ENCODE measurements around the gene SSH2. TPM values are rescaled to one million over a fixed set of nuclear protein-coding genes. Genes with fewer than 3 reads are reported as not detected.

Gene SSH2
- total RNA-seq, 2 experiments from 2014 or later: 37.5 to 43.5 TPM

- Mint-ChIP-seq H3K9me3 (no peaks in the 10 kb centered on the region), H3K4me1 (ENCODE audit: low read depth) (peaks cover 51% of the 10 kb centered on the region), H3K27ac (peak overlapping the region; percentile 87), H3K27me3 (no peaks in the 10 kb centered on the region), H3K36me3 (ENCODE audit: low read depth) (no peaks in the 10 kb centered on the region), H3K4me3 (peak overlapping the region; percentile 84)
- intact Hi-C loops (cut with micrococcal nuclease): no loop called here
- ATAC-seq (peak; percentile 44), DNase-seq (peak; percentile 85)
- CTCF ChIA-PET: interaction anchor here (0.8 to 5.1 kb wide), 19 partner anchors 8 to 339 kb away, joined by 3 to 124 read pairs (median 4); partner anchors contain the start of genes ABHD15, SSH2 and TP53I13
- POLR2A ChIA-PET: interaction anchor here (0.6 to 3.0 kb wide), 10 partner anchors 11 to 339 kb away, joined by 3 to 32 read pairs (median 4); partner anchors contain the start of gene ABHD15
- TF ChIP-seq CTCF (IDR thresholded peaks at IDR 0.05): peak; percentile 94
These were observed 338.1 kb downstream of the SSH2 start for GRCh38 chr17:29591737-29592608.

DNA sequence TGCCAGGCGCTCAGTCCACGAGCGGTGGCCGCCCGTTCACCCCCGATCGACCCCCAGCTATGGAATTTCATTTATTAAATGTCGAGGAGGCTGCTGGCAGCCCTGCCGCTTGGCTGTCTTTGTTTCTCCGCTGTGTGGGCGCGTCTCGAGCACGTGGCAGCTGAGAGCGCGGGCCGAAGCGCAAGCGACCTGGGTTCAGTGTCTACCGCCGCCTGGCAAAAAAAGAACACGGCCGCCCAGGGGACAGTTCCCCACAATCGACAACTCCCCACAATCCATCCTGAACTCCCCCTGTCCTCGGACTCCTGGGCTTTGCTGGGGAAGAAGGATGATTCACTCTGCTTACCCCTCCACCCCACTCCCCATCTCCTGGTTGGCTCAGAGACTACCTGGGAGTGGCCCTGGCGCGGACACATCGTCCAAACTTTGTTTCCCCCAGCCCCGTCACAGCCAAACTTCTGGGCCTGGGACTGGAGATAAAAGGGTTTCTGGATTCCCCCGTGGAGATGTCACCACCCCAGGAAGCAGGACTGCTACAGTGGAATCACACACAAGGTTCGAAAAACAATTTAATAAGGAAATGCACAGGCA is 338.8 kb downstream of the SSH2 start:
- ATAC-seq: peak; percentile 6
- CTCF ChIA-PET: interaction anchor here (0.7 to 5.1 kb wide), 13 partner anchors 12 to 372 kb away, joined by 3 to 124 read pairs (median 4); partner anchors contain the start of genes ABHD15 and TP53I13
- H3K36me3 Mint-ChIP-seq (ENCODE audit: low read depth): no peaks in the 10 kb centered on the region
- H3K27ac Mint-ChIP-seq: peak overlapping the region; percentile 87
- no peaks in the 10 kb centered on the region for H3K9me3 Mint-ChIP-seq
- no peaks in the 10 kb centered on the region for H3K27me3 Mint-ChIP-seq
- POLR2A ChIA-PET: interaction anchor here (0.6 to 3.0 kb wide), 10 partner anchors 10 to 340 kb away, joined by 3 to 32 read pairs (median 4); partner anchors contain the start of gene ABHD15
- H3K4me3 Mint-ChIP-seq: peak overlapping the region; percentile 84
- DNase-seq: peak; percentile 78
- no peak for TF ChIP-seq CTCF (IDR thresholded peaks at IDR 0.05)
- intact Hi-C loops (cut with micrococcal nuclease): no loop called here
- peaks cover 58% of the 10 kb centered on the region for H3K4me1 Mint-ChIP-seq (ENCODE audit: low read depth)

DNA sequence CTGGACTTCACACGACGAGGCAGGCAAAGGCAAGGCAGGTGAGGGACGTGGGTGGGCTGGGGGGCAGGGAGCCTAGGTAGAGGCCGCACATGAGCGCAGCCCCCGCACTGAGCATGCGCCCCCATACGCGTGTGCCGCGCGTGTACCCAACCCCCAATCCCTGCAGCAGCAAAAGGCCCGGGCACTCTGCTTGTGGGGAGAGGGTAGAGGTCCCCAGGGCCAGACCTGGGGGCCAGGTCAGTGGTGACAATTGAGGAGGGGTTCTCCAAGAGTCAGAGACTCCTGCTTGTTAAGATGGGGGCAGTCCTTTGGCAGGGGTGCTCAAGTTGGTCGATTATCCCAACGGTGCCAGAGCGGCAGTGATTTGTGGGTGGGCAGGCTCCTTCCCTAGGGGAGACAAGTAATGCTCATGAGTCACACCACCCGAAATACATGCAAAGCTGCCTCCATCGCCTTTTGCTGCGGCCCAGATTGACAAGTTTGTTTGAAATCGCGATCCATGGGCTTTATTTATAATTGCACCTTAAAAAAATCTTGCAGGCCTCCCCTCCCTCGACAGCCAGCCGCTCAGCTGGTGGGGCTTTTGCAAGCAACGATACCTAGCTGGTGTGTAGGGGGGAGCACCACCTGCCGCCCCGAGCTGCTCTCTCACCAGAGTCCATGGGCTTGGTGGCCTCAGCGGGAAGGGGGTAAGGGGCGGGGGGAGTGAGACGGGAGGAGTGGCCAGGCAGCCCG is 339.4 kb downstream of the SSH2 start:
- ATAC-seq (no peak), DNase-seq (peak; percentile 59)
- ChIA-PET CTCF (interaction anchor here (0.7 to 5.1 kb wide), 9 partner anchors 11 to 371 kb away, joined by 3 to 124 read pairs (median 8); partner anchors contain the start of genes ABHD15 and TP53I13), POLR2A (interaction anchor here (1.0 to 3.0 kb wide), 6 partner anchors 9 to 170 kb away, joined by 3 to 32 read pairs (median 6); partner anchors contain the start of gene ABHD15)
- Mint-ChIP-seq H3K4me1 (ENCODE audit: low read depth) (peaks cover 64% of the 10 kb centered on the region), H3K27me3 (no peaks in the 10 kb centered on the region), H3K27ac (peak overlapping the region; percentile 93), H3K9me3 (no peaks in the 10 kb centered on the region), H3K4me3 (peak overlapping the region; percentile 84), H3K36me3 (ENCODE audit: low read depth) (no peaks in the 10 kb centered on the region)
- no peak for TF ChIP-seq CTCF (IDR thresholded peaks at IDR 0.05)
- intact Hi-C loops (cut with micrococcal nuclease): no loop called here

DNA sequence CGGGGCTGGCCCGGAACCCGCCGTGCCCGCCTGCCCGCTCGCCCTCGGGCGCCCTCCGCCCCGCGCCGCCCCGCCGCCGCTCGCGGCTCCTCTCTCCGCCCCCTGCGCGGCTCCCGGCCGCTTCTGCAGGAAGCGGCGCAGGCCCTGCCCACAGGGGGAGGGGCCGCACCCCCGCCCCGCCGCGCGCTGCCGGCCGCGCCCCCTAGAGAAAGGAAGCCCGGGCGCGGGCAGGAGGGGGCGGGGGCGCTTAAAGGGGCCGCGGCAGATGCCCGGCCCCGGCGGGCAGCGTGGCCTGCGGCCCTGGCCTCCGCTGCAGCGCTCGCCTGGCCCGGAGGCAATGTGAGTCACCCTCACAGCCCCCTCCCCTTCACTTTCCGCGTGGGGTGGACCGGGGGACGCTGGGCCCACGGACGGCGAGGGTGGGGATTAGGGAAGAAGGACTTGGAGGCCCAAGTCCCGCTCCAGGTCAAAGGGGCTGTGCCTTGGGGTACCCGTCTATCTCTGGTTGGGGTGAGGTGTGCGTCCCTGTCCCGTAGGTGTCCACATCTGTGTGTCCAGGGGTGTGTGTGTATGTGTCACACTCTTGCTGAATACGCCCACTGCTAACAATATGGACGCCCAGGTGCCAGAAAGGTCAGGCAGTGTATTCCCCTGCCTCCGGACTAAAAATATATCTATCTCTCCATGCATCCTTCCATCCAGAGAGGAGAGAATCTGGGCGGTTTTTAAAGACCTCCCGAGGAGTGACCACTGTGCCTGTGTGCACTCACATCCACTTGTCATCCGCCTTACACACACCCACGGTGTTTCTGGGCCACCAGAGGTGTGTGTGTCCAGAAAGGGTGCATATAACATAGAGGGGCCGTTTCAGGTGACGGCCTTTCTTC is 340.3 kb downstream of the SSH2 start, which contains the start of gene GIT1:
TSS of gene GIT1 (minus strand) at position 125 of the 887 bp plus-strand sequence. CDS start 270 bp downstream, outside the sequence.
- no peak for TF ChIP-seq CTCF (IDR thresholded peaks at IDR 0.05)
- peak within 1 kb of the TSS; percentile 93 for H3K27ac Mint-ChIP-seq
- CTCF ChIA-PET: interaction anchor here (5.0 to 14.9 kb wide), 4 partner anchors 11 to 27 kb away, joined by 83 to 172 read pairs (median 113); partner anchors contain the start of genes ABHD15 and TP53I13
- POLR2A ChIA-PET: interaction anchor here (1.0 to 3.3 kb wide), 6 partner anchors 20 to 28 kb away, joined by 3 to 32 read pairs (median 8); partner anchors contain the start of genes ABHD15 and TP53I13
- DNase-seq: peak; percentile 86
- peaks cover 67% of the 10 kb centered on the region for H3K4me1 Mint-ChIP-seq (ENCODE audit: low read depth)
- no peaks in the 10 kb centered on the region for H3K9me3 Mint-ChIP-seq
- peak within 1 kb of the TSS; percentile 87 for H3K4me3 Mint-ChIP-seq
- no peaks in the 10 kb centered on the region for H3K27me3 Mint-ChIP-seq
- intact Hi-C loops (cut with micrococcal nuclease): no loop called here
- H3K36me3 Mint-ChIP-seq (ENCODE audit: low read depth): no peaks in the 10 kb centered on the region
- ATAC-seq: peak; percentile 77
